T-helper 1 cell treated with Interleukin-12 subunit alpha and Interleukin-12 subunit beta and Interleukin-4 antibody, amounts not matched to agents 30 ng/mL and 1 ng/mL, for 36 hours (primary cell): Measurements from ENCODE around the gene RAB17. TPM values are rescaled to one million over a fixed set of nuclear protein-coding genes. Genes with fewer than 3 reads are reported as not detected.

Experiments
- intact Hi-C: fragments of 100-400 bp; cut with micrococcal nuclease; formaldehyde crosslinking; loops from one replicate; pipeline ENCODE4 v1.15.1; 2024
- total RNA-seq: library from RNA; stranded (reverse); gene quantifications from 2 replicates; pipeline ENCODE4 v1.2.3, GENCODE V29; 2022

RAB17 gene, protein sequence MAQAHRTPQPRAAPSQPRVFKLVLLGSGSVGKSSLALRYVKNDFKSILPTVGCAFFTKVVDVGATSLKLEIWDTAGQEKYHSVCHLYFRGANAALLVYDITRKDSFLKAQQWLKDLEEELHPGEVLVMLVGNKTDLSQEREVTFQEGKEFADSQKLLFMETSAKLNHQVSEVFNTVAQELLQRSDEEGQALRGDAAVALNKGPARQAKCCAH
- total RNA-seq: not detected in 2 replicates

DNA sequence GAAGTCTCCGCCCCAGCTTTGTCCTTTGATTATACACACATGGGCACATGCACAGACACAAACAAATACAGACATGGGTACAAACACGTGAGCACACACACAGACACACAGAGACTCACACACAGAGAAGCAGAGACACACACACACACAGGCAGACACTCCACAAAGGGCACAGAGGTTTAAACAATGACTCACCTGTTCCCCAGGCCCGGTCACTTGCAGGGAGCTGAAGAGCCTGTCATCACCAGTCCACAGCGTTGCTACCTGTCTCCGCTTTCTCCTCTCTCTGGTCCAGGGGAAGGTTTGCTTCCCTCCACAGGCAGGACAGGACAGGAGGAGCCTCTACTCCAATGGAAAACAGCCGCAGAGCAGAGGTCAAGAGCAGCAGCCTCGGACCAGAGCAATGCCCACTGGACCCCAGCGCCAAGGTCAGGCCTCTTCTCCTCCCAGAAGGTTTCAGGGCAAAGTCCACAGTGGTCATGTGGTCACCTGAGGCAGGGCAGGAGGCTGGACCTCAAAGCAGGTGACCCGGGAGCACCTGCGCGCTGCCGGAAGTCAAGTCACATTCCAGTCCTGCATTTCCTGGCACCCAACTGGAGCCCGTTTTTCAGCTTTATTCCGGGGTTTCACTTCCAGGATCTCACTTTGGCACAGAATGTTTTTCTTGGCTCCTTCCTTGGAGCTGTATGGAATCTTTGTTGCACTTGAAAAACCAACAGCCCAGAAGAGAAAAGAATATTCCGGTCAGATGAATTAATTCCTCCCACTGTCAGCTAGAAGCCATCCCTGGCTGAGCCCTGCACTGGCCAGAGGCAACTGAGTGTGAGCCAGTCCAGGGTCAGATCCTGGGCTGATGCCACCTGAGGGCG lies at the start of gene RAB17:
RAB17 (minus strand) TSS at position 463 of the 869 bp plus-strand sequence. CDS start 4,580 bp downstream, outside the sequence.
- intact Hi-C loops: no loop called here

DNA sequence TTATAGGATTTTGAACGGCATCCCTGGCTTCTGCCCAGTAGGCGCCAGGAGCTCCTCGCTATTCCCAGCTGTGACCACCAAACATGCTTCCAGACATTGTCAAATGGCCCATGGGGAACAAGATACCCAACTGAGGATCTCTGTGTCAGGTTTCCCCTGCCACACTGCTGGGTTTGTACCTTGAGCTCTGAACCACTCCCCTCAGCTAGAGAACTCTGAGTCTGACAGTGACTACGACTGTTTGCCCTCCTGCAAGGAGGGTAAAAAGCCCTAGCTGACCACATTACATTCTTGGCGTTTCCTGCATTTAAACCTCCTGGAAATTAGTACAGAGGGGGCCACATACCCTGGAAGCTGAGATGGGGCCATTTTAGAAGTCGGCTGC lies 49.3 kb upstream of the RAB17 start:
- intact Hi-C loops: no loop called here

DNA sequence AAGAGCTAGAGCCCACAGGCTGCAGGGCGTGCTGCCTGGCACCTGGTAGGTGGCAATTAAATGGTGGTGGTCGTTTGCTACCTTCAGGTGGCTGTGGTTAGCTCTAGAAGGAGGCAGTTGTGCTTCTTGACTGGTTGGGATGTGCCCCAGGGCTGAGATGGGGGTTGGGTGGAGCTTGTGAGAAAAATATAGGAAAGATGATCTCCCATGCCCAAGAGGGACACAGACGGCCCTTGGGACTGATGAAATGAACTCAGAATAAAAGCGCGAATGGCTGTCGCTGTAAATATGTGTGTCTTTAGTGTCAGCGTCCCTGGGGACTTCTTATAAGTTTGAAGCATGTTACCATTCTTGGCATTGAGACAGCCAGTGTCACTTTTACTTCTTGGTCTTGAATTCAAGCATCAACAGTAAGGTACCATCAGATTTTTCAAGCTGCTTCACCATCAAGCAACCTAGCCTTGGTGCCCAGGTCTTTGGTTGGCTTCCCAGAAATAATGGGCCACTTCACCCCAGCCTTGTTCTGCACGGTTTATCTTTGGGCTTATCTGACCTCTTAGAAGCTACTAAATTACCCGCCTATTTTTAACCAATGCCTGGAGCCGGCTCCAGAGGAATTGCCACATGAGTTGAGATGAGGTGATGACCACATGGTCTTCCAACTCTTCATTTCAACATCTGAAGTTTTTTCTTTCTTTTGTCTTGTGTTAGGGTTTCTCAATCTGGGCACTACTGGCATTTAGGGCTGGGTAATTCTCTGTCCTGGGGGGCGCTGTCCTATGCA lies 48.7 kb upstream of the RAB17 start:
- intact Hi-C loops: no loop called here

DNA sequence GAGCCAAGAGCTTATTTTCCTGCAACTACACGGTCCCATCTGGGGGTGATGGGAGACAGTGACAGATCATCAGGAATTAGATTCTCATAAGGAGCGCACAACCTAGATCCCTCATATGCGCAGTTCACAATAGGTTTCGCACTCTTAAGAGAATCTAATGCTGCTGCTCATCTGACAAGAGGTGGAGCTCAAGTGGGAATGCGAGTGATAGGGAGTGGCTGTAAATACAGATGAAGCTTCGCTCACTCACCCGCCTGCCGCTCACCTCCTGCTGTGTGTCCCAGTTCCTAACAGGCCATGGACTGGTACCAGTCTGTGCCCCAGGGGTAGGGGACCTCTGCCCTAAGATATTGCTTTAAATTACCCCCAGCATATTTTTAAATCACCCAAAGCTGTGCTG lies 47.6 kb upstream of the RAB17 start:
- intact Hi-C loops: no loop called here

DNA sequence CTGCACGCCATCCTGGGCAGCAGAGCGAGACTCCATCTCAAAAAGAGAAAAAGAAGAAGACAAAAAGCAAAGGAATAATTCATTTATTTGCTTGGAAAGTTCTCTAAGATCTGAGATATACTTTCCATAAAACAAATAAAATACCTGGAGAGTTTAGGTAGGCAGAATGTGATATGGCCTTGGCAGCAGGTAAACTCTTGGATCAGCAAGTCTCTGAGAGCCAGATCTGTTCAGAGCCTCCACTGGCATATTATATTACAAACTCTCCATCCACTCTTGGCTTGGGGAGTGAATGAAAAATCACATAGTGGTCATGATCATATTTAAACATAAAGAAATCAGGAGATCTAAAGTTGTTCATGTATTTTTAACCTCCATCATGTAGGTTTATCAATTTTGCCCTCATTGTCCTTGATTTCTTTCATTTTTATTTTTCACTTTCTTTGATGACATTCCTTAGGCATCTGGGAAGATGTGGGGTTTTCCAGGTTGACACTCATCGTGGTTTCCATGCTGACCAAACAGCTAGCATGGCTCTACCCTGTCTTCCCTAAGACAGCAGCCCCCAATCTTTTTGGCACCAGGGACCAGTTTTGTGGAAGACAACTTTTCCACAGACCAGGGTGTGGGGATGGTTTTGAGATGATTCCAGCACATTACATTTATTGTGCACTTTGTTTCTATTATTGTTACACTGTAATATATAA lies 47.0 kb upstream of the RAB17 start:
- intact Hi-C loops: no loop called here

DNA sequence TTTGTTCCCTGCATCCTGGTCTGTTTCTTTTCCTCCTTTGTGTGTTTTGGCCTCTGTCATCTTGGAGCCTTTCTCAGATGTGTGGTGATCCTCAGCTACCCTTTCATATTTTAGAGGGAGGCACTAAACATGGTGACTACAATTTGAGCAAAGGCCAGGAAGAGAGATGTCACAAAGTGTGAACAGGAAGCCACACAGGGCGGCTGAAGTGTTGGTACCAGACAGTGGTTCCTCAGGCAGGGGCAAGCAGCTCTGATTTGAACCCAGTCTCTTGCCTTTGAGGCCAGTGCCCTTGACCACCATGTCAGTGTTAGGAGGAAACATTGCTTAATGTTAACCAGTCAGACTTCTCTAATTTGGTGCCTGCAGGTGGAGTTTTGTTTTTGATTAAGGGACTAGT lies 46.0 kb upstream of the RAB17 start:
- intact Hi-C loops: no loop called here

DNA sequence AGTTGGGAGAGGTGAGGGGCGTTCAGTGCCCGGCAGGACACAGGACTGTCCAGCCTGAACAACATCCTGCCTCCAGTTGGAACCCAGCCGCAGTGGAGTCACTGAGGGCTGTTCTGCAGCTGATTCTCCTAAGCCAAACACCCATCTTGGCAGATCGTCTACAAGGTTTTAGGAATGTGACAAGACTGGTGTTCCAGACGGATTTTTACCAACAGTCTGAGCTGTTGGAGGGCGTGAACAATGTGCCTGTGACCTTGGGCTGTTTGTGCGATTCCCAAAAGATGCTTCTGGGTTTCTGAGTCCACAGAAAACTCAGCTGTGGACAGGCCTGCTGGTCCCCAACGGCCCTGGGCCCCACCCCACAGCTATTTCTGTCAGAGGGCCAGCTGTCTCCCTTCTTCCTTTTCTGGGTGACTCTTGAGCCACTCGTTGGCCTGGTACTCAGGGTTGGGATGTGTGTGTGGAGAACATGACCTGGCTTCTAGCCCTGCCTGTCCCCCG lies 42.6 kb upstream of the RAB17 start:
- intact Hi-C loops: no loop called here

DNA sequence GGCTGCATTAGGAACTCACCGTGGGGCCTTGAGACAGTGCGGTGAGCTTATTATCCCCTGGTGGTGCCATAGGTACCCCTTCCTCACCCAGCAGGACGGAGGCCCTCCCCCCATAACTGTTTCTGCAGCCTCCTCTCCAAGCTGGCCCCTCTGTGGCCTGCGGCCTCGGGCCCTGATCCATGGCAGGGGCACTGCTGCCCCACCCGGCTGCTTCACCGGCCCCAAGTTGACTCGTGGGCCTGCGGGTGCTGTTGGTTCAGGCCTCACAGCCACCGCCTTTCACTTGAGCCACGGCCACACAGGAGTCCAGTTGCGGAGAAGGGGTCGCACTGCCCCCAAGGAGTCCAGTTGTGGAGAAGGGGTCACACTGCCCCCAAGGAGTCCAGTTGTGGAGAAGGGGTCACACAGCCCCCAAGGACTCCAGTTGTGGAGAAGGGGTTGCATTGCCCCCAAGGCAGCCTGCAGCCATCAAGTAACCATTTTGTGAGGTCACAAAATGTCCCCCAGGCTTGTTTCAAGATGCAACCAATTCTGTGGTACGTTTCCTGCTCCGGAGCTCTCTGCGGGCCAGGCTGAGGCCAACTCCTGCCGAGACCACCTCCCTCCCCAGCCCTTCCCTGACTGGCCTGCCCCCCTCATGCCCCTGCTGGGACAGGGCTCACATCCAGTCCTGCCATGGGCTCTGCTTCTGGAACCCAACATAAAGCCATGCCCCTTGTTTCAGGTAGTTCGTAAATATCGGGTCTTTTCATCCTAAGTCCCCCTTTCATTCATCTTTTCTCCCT lies 41.5 kb upstream of the RAB17 start:
- intact Hi-C loops: no loop called here

DNA sequence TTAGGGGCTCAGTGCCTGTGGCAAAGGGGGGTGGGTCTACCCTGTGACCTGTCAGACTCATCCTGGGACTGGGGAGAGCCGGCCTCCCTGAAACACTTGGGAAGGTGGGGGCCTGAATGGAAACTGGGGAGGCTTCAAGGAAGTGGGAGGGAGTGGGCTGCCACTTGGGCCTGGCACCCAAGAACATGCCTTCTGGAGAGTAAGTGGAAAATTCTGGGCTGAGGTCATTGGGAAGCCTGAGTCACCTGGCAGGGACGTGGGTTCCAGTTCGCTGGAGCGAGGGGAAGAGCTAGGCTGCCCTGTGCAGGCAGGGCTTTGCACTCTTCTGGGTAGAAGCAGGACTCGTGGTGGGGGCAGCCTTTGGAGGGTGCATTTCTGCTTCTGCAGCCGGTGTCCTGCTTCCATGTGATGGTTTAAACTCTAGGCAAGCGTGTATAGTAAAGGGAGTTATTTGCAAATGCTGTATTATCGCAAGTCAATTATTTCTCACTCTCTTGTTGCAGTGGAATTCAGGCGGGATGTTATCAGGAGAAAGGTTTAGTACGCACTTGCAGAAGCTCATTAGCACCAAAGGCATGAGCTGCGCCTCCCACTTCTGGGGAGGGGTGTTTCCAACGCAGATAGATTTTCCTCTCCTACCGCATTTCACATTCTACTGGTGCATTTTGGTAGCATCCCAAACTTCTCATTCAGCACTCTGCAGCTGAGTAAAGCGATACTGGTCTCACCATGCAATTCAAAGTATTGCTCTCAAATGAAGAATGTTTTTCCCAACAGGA lies 40.7 kb upstream of the RAB17 start:
- intact Hi-C loops: no loop called here

DNA sequence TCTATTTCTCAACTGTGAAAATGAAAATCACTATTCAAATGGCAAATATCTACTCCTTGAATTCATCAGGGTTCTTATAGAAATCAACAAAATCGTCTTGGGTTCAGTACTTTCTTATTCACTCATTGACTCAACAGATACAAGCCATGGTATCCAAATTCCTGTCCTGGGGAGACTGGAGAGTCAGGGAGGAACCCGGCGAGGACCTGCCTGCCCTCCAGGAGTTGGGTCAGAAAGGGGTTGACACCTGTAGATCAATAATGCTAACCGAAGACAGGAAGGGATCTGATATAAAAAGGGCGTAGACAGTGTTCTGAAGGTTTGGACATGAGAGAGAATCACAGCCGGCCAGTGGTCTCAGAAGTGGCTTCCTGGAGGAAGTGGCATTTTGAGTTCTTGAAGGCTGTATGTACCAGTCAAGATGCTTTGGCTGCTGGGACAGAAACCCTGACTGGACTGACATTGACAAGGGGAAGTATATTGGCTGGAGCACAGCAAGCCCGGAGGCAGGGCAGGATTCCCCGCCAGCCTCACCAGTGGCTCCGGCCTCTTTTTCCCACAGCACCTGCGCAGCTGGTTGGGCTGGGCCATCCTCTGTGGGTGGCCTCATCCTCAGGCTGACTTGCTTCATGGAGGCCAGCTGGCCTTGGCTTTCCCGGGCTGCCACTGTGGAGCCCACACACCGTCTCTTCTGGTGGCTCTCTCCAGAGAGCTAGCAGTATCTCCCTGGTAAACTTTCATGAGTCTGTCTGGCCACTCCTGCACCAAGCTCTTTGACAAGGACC lies 39.9 kb upstream of the RAB17 start:
- intact Hi-C loops: no loop called here

DNA sequence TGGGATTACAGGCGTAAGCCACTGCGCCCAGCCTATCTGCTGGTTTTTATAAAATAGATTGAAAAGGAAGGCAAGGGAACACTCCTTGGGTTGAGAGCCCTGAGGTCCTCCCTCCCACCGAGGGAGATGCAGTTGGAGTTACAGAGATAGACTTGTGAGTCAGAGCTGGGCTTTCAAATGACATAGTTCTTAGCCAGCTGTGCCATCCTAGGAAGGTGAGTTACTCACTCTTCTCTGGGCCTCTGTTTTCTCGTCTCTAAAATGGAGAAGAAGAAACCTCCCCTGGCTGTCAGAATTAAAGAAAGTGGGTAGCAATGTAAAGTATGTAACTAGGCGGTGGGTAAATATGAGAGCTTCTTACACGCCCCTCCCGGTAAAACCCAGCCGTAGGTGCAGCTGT lies 39.2 kb upstream of the RAB17 start:
- intact Hi-C loops: no loop called here

DNA sequence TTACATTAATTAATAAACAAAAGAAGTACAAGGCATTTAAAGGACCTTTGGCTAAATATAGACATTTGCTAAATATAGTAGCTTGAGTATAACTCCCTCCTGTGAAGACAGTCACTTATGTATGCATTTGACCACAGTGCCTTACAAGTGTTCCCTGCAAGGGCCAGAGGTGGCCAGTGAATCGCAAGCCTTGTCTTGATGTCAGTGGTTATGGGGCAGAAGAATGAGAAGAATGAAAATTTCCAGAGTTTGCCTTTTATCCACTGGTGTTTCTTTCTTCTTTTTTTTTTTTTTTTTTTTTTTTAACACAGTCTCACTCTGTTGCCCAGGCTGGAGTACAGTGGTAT lies 38.6 kb upstream of the RAB17 start:
- intact Hi-C loops: no loop called here

DNA sequence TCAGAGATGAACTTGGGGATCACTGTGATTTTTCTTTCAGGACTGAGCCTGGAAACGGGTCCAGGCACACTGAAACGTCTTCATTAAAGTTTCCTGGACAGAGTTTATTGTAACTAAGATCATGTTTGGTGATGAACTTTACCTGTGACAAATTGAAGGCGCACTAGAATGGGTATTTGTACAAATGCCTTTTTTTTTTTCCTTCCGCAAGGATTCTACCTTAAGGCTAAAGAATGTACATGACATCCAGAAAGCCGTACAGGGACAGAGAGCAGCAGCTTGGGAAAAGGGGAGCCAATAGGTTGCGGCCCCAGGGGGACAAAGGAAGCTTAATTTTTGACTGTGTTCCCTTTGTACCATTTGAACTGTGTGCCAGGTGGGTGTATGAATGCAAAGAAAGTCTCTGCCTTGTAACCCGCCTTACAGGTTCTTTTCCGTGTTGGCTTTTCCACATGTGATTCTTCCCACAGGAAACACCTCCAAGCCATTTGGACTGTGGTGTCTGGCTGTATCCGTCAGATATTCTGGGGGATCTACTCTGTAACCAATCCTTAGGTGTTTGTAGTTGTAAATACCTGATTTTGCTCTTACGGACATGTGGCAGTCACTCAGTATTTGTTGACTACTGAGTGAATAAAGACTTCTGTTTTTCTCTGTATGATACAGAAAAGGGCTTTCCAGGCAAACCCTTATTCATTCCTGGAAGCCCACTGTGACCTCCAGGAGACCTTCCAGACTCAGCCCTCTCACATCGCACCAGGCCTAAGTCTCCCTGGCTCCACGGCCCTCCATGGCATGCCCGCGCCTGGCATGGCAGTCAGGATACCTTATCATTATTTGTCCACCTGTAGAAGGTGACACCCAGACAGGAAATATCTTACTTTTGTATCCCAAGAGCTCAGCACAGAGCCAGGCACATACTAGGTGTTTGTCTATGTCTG lies 38.0 kb upstream of the RAB17 start:
- intact Hi-C loops: no loop called here

DNA sequence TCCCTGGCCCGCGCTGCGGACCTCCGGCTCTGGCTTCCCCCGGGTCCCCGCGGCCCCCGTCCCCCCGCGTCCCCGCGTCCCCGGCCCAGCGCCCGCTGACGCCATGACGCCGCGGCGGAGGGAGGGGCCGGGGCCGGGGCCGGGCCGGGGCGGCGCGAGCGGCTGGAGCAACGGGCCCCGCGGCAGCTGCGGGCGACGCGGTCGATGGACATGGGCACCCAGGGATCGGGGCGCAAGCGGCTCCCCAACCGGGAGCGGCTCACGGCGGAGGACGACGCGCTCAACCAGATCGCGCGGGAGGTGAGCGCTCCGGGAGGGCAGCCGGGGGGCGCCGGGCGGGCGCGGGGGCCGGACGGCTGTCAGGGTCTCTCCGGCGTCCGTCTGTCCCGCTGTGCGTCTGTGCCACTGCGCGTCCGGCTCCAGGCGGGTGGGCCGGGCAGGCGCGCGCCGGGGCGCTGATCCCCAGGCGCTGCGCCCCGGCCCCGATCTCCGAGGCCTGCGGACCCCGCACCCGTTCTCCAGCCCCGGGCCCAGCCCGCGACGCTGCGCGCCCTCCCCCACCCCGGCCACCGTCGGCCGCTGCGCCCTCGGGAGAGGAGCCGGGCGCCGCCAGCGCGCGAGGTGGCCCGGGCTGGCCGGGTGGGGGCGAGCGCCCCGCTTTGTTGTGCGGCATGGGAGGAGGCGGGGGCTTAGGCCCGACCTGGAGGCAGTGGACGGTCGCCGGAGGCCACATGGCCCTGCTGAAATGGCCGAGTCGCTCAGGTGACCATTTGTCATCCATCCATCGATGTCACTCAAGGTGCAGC lies 37.1 kb upstream of the RAB17 start, which contains the start of gene LRRFIP1:
LRRFIP1 (plus strand) TSS at position 147 of the 806 bp plus-strand sequence; CDS start at position 205, 58 bp downstream.
- intact Hi-C loops: no loop called here

DNA sequence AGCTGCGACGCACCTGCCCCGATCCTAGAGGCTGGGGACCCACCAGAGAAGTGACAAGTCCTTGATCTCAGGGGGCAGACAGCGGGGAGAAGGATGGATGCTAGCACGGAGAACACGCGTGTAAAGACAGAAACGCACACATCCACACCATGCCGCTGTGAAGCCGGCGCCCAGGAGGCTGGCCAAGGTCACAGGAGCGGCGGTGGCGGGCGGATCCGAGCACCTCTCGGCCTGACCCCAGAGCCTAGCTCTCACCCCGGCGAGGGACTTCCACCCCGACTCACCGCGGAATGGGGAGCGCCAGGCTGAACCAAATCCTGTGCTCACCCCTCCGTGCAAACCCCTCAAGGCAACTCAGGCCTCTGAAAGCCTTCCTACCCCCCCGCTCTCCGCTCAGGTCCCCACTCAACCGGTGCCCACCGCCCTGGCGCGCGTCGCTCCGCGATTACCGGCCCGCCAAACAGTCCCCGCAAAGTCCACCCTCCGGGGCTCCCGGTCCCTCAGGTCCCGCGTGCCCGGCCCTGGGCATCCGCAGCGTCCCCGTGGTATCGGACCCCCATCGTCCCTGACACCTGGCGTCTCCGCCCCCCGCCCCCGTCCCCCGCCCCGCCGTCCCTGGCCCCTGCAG lies 36.4 kb upstream of the RAB17 start:
- intact Hi-C loops: no loop called here

DNA sequence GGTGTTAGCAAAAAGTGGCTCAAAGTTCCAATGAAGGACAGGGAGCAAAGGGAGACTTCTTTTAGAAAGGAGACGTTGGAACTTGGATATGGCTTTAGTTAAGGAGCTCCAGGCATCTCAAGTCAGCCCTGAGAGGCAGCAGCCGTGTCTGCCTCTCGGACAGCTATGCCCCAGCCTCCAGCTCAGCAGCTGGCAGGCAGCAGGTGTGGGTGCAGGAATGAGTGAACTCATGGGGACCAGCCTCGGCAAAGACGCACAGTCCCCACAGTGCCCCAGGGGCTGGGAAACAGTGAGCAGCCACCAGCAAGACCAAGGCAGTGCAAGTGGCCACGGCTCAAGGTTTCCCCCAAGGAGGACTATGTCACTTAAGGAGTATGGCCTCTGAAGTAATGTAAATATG lies 35.2 kb upstream of the RAB17 start:
- intact Hi-C loops: no loop called here
